NK-92 (cell line): Measurements from ENCODE around the gene CD82.
"Not testable (repeated sequence)": the region's sequence is repeated elsewhere in the genome, so short reads cannot be mapped to it uniquely, and the experiment has no call there.

Source experiments
- DNase-seq: peaks from one replicate; lab custom pipeline; 2025; ENCODE audit not compliant: unreplicated experiment; lab: John Stamatoyannopoulos, UW

CD82 gene

GRCh38 chr11:44658506-44658850, 93.0 kb downstream of the CD82 start:
- DNase-seq: no peak

GRCh38 chr11:44659641-44660040, 94.2 kb downstream of the CD82 start:
- no peak for DNase-seq

- not testable (repeated sequence) for DNase-seq
Observed at GRCh38 chr11:44660535-44660934, 95.1 kb downstream of the CD82 start.

- no peak for DNase-seq
Observed at GRCh38 chr11:44661311-44661717, 95.9 kb downstream of the CD82 start.
